Activated naive CD8-positive, alpha-beta T cell (primary cell): ENCODE results near the gene KCNG1.
A peak's percentile ranks its signal among the peaks of the same experiment; 100 is the strongest.
"Not testable (repeated sequence)": the region's sequence is repeated elsewhere in the genome, so short reads cannot be mapped to it uniquely, and the experiment has no call there.

Source experiments
- H3K27ac Mint-ChIP-seq: one replicate; pipeline ENCODE4 v1.8.0; 2021; ENCODE audit warnings: mixed read lengths
- H3K27me3 Mint-ChIP-seq: one replicate; pipeline ENCODE4 v1.8.0; 2021; ENCODE audit warnings: mixed read lengths
- H3K36me3 Mint-ChIP-seq: one replicate; pipeline ENCODE4 v1.8.0; 2021; ENCODE audit warnings: mixed read lengths
- H3K4me1 Mint-ChIP-seq: one replicate; pipeline ENCODE4 v1.8.0; 2021; ENCODE audit warnings: low read depth, mixed read lengths
- H3K4me3 Mint-ChIP-seq: one replicate; pipeline ENCODE4 v1.8.0; 2021; ENCODE audit warnings: mild to moderate bottlenecking, mixed read lengths
- H3K9me3 Mint-ChIP-seq: one replicate; pipeline ENCODE4 v1.8.0; 2021; ENCODE audit warnings: low read depth, mixed read lengths

KCNG1 gene

DNA sequence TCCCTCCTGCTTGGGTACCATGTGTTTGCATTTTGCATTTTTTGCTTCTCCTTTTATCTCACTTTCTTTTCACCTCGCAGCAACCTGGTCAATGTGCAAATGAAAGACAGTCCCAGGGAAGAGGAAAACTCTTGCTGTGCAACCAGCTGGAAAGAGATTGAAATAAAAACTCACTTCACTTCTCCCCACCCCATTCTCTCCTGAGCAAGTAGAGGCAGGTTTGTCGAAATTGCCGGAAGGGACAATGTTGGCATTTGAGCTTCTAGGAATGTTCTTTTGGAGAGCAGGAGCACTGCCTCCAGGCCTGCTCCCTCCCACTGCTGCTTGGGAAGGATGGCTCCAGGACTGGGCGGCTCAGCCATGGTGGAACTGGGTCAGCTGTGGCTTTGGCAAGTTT lies 30.6 kb downstream of the KCNG1 start:
- Mint-ChIP-seq H3K27me3 (peaks cover 2% of the 10 kb centered on the region), H3K36me3 (no peaks in the 10 kb centered on the region), H3K27ac (no peak overlapping the region), H3K4me1 (peaks cover 2% of the 10 kb centered on the region), H3K9me3 (no peaks in the 10 kb centered on the region), H3K4me3 (no peak overlapping the region)

- H3K4me3 Mint-ChIP-seq = no peak overlapping the region
- H3K27me3 Mint-ChIP-seq = peaks cover 10% of the 10 kb centered on the region
- H3K27ac Mint-ChIP-seq = no peak overlapping the region
- no peaks in the 10 kb centered on the region for H3K36me3 Mint-ChIP-seq
- peaks cover 2% of the 10 kb centered on the region for H3K4me1 Mint-ChIP-seq
- no peaks in the 10 kb centered on the region for H3K9me3 Mint-ChIP-seq
Observed at GRCh38 chr20:50991076-50991475, 31.8 kb downstream of the KCNG1 start.

DNA sequence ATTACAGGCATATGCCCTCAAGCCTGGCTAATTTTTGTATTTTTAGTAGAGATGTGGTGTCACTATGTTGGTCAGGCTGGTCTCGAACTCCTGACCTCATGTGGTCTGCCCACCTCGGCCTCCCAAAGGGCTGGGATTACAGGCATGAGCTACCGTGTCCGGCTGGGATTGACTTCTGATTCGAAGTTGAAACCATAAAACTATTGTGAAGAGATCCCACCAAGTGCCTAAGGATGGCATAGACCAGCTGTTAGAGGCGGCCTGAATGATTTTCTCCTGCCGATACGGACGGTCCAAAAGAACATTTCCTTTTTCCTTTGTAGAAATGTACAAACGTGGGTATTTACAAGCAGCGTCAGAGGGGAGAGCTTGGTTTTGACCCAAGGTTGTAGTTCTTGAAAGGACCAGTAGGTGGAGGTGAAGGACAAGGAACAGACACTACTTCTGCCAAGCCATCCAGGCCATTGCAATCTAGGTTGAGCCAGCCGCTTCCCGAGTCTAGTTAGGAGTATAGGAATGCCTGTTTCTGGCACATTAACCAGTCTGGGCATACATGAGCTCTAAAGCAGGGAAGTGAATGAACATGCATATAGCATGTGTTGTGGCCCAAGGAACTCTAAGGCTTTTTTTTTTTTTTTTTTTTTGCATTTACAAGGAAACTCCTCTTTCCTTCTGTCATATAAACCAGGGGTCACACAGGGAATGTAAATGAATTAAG lies 35.3 kb downstream of the KCNG1 start:
- Mint-ChIP-seq H3K4me3 (no peak overlapping the region), H3K9me3 (no peaks in the 10 kb centered on the region), H3K27ac (no peak overlapping the region), H3K4me1 (peaks cover 2% of the 10 kb centered on the region), H3K27me3 (peaks cover 15% of the 10 kb centered on the region), H3K36me3 (no peaks in the 10 kb centered on the region)

DNA sequence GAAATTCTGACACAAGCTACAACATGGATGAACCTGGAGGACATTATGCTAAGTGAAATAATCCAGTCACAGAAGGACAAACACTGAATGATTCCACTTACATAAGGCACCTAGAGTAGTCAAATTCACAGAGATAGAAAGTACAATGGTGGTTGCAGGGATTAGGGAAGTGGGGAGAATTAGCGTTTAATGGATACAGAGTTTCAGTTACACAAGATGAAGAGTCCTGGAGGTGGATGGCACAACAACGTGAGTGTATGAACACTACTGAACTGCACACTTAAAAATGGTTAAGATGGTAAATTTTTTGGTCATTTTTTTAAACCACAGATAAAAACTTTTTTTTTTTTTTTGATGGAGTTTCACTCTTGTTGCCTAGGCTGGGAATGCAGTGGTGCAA lies 39.6 kb downstream of the KCNG1 start:
- H3K36me3 Mint-ChIP-seq = no peaks in the 10 kb centered on the region
- no peak overlapping the region for H3K4me3 Mint-ChIP-seq
- H3K9me3 Mint-ChIP-seq = no peaks in the 10 kb centered on the region
- no peak overlapping the region for H3K27ac Mint-ChIP-seq
- peaks cover 16% of the 10 kb centered on the region for H3K4me1 Mint-ChIP-seq
- peaks cover 27% of the 10 kb centered on the region for H3K27me3 Mint-ChIP-seq

GRCh38 chr20:50982363-50982762 lies 40.5 kb downstream of the KCNG1 start:
- Mint-ChIP-seq H3K4me1 (peaks cover 14% of the 10 kb centered on the region), H3K27me3 (peaks cover 25% of the 10 kb centered on the region), H3K4me3 (no peak overlapping the region), H3K9me3 (no peaks in the 10 kb centered on the region), H3K36me3 (no peaks in the 10 kb centered on the region), H3K27ac (no peak overlapping the region)

DNA sequence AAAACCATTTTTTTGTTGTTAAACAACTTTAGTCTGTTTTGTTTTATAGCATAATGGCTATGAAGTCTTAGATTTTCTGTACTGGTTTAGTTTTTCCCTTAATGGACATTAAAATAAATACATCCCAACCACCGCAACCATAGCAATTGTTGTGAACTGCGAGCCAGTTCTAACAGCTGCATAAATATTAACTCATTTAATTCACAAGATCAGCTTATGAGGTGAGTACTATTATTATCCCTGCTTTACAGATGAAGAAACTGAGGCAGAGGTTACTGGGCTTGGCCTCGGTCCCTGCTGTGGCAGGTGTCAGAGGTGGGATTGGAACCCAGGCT lies 41.2 kb downstream of the KCNG1 start:
- Mint-ChIP-seq H3K27ac (no peak overlapping the region), H3K4me1 (peaks cover 14% of the 10 kb centered on the region), H3K36me3 (no peaks in the 10 kb centered on the region), H3K9me3 (no peaks in the 10 kb centered on the region), H3K27me3 (peaks cover 23% of the 10 kb centered on the region), H3K4me3 (no peak overlapping the region)

- Mint-ChIP-seq H3K4me1 (peaks cover 14% of the 10 kb centered on the region), H3K27me3 (peaks cover 19% of the 10 kb centered on the region), H3K9me3 (no peaks in the 10 kb centered on the region), H3K27ac (no peak overlapping the region), H3K4me3 (peak overlapping the region; percentile 53), H3K36me3 (no peaks in the 10 kb centered on the region)
Observed at GRCh38 chr20:50980851-50981713, 41.8 kb downstream of the KCNG1 start.

GRCh38 chr20:50980071-50980681 lies 42.7 kb downstream of the KCNG1 start:
- H3K27ac Mint-ChIP-seq = peak overlapping the region; percentile 91
- no peaks in the 10 kb centered on the region for H3K36me3 Mint-ChIP-seq
- H3K9me3 Mint-ChIP-seq = no peaks in the 10 kb centered on the region
- peaks cover 14% of the 10 kb centered on the region for H3K4me1 Mint-ChIP-seq
- H3K27me3 Mint-ChIP-seq = peaks cover 18% of the 10 kb centered on the region
- peak overlapping the region; percentile 58 for H3K4me3 Mint-ChIP-seq

- peaks cover 18% of the 10 kb centered on the region for H3K27me3 Mint-ChIP-seq
Observed at GRCh38 chr20:50978533-50978932, 44.4 kb downstream of the KCNG1 start.

DNA sequence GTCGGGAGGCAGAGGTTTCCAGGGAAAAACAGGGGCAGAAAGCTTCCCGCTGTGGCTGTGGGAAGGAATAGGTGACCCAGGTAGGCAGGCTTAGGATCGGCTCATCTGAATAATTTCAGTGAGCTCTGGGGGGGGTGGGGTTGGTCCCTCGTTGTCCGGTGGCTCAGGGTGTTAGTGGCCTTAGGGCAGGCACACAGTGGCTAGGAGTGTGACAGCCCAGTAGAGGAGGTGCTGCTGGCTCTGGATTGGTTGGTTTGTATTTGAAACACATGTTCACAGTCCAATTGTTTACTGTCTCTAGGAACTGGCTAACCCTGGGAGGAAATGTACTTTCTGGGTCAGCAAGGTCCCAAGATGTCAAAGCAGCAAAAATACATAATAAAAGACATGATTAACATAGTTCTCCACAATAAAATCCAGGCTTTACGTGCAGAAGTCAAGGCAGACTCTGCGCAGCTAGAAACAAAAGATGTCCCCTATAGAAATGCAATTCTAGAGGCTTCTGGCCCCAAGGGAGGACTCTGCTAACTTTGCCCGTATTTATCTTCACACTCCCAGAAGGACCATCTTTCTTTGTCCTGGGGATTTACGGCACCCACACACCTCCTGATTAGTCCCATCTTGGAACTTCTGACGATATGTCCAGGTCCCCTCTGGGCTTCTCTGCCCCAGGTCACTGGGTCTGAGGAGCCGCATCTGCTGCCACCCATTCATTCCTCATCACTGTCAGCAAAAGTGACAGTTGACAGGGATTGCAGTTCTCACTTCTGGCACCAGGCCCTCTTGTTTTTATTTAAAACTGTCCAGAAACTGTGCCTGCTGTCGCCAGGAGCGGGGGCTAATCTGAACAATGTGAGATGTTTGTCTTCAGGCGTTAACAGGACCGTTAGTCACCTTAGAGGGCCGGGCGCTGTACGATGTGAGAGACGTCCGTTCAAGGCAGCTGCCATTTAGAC lies 45.6 kb downstream of the KCNG1 start:
- Mint-ChIP-seq H3K4me3 (no peak overlapping the region), H3K27me3 (peaks cover 14% of the 10 kb centered on the region), H3K4me1 (peaks cover 14% of the 10 kb centered on the region), H3K27ac (no peak overlapping the region), H3K9me3 (no peaks in the 10 kb centered on the region), H3K36me3 (no peaks in the 10 kb centered on the region)

More at GRCh38 chr20:50978533-50978932, 44.4 kb downstream of the KCNG1 start:
- peaks cover 14% of the 10 kb centered on the region for H3K4me1 Mint-ChIP-seq
- not testable (repeated sequence) for H3K27ac Mint-ChIP-seq, H3K9me3 Mint-ChIP-seq, H3K36me3 Mint-ChIP-seq, H3K4me3 Mint-ChIP-seq

GRCh38 chr20:50975701-50976330 lies 47.1 kb downstream of the KCNG1 start:
- H3K4me1 Mint-ChIP-seq = peaks cover 8% of the 10 kb centered on the region
- H3K27ac Mint-ChIP-seq = no peak overlapping the region
- H3K4me3 Mint-ChIP-seq = no peak overlapping the region
- H3K36me3 Mint-ChIP-seq = no peaks in the 10 kb centered on the region
- H3K27me3 Mint-ChIP-seq = peaks cover 14% of the 10 kb centered on the region
- no peaks in the 10 kb centered on the region for H3K9me3 Mint-ChIP-seq

DNA sequence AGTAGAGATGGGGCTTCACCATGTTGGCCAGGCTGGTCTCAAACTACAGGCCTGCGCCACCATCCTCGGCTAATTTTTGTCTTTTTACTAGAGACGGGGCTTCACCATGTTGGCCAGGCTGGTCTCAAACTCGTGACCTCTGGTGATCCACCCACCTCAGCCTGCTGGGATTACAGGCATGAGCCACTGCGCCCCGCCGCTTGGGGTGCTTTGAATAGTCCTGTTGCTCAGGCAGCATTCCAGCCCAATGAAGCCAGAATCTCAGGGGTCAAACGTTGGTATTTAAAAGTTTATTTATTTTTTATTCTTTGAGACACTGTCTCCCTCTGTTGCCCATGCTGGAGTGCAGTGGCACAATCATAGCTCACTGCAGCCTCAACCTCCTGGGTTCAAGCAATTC lies 53.0 kb downstream of the KCNG1 start:
- Mint-ChIP-seq H3K4me3 (no peak overlapping the region), H3K9me3 (no peaks in the 10 kb centered on the region), H3K4me1 (no peaks in the 10 kb centered on the region)

GRCh38 chr20:50969435-50969834 lies 53.5 kb downstream of the KCNG1 start:
- no peaks in the 10 kb centered on the region for H3K4me1 Mint-ChIP-seq
- no peak overlapping the region for H3K27ac Mint-ChIP-seq
- no peak overlapping the region for H3K4me3 Mint-ChIP-seq
- peaks cover 2% of the 10 kb centered on the region for H3K27me3 Mint-ChIP-seq
- H3K36me3 Mint-ChIP-seq = no peaks in the 10 kb centered on the region
- H3K9me3 Mint-ChIP-seq = no peaks in the 10 kb centered on the region

More for the DNA sequence above, 53.0 kb downstream of the KCNG1 start:
- Mint-ChIP-seq H3K36me3 (no peaks in the 10 kb centered on the region), H3K27ac (no peak overlapping the region), H3K27me3 (peaks cover 2% of the 10 kb centered on the region)

DNA sequence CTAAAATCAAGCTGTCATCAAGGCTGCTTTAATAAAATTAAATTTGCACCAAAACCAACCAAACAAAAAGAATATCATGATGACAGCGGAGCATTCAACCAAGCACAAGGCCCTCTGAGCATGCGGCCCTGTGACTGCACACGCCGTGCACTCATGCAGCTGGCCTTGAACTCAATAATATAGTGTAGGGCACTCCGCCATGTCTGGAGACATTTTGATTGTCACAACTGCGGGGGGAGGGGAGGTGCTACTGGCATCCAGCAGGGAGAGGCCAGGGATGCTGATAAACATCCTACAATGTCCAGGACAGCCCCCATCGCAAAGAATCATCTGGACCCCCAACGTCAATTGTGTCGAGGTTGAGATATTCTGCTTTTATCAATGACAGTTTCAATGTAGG lies 54.6 kb downstream of the KCNG1 start:
- Mint-ChIP-seq H3K27me3 (peaks cover 2% of the 10 kb centered on the region), H3K4me1 (peaks cover 2% of the 10 kb centered on the region), H3K9me3 (no peaks in the 10 kb centered on the region), H3K36me3 (no peaks in the 10 kb centered on the region), H3K27ac (no peak overlapping the region), H3K4me3 (no peak overlapping the region)
